HG03095 (cell line): Measurements from ENCODE around the gene SYNDIG1.

Experiments used
- ATAC-seq: cut with Tn5 transposase; IDR thresholded peaks from one replicate; pipeline ENCODE4 v1.9.1; 2021; ENCODE audit warnings: moderate library complexity; ENCODE audit not compliant: unreplicated experiment

SYNDIG1 gene

GRCh38 chr20:24582373-24583168 is 113.1 kb downstream of the SYNDIG1 start:
- ATAC-seq = no peak

- ATAC-seq = no peak
These were observed 113.9 kb downstream of the SYNDIG1 start for GRCh38 chr20:24583169-24583792.

GRCh38 chr20:24584078-24584477 is 114.6 kb downstream of the SYNDIG1 start:
- no peak for ATAC-seq

- no peak for ATAC-seq
These were observed 115.3 kb downstream of the SYNDIG1 start for GRCh38 chr20:24584538-24585356.

GRCh38 chr20:24585796-24586522 is 116.5 kb downstream of the SYNDIG1 start:
- no peak for ATAC-seq

- ATAC-seq = no peak
These were observed 117.1 kb downstream of the SYNDIG1 start for GRCh38 chr20:24586523-24586840.

- no peak for ATAC-seq
These were observed 118.1 kb downstream of the SYNDIG1 start for GRCh38 chr20:24587384-24588046.

- ATAC-seq = no peak
These were observed 118.7 kb downstream of the SYNDIG1 start for GRCh38 chr20:24588047-24588635.

GRCh38 chr20:24588725-24589340 is 119.4 kb downstream of the SYNDIG1 start:
- ATAC-seq = no peak

GRCh38 chr20:24589381-24589780 is 120.0 kb downstream of the SYNDIG1 start:
- ATAC-seq = no peak

- ATAC-seq = no peak
These were observed 120.4 kb downstream of the SYNDIG1 start for GRCh38 chr20:24589815-24590177.

- ATAC-seq = no peak
These were observed 121.0 kb downstream of the SYNDIG1 start for GRCh38 chr20:24590178-24590982.

GRCh38 chr20:24597051-24597450 is 127.6 kb downstream of the SYNDIG1 start:
- no peak for ATAC-seq

- no peak for ATAC-seq
These were observed 128.9 kb downstream of the SYNDIG1 start for GRCh38 chr20:24598346-24598745.

- no peak for ATAC-seq
These were observed 129.6 kb downstream of the SYNDIG1 start for GRCh38 chr20:24598996-24599395.

- no peak for ATAC-seq
These were observed 130.6 kb downstream of the SYNDIG1 start for GRCh38 chr20:24600012-24600411.

GRCh38 chr20:24603454-24603853 is 134.0 kb downstream of the SYNDIG1 start:
- no peak for ATAC-seq

GRCh38 chr20:24604966-24605665 is 135.7 kb downstream of the SYNDIG1 start:
- ATAC-seq = no peak
